ENCODE data around the gene KCNQ1.

Gene KCNQ1

GRCh38 chr11:2539371-2540222, 94.8 kb downstream of the KCNQ1 start:
- no peak for DNase-seq

GRCh38 chr11:2540223-2540991, 95.6 kb downstream of the KCNQ1 start:
- no peak for DNase-seq

GRCh38 chr11:2540992-2541680, 96.3 kb downstream of the KCNQ1 start:
- DNase-seq = no peak

- no peak for DNase-seq
These were observed 97.1 kb downstream of the KCNQ1 start for GRCh38 chr11:2541881-2542361.

- no peak for DNase-seq
These were observed 97.6 kb downstream of the KCNQ1 start for GRCh38 chr11:2542406-2542805.

GRCh38 chr11:2547806-2548205, 103.0 kb downstream of the KCNQ1 start:
- no peak for DNase-seq

- no peak for DNase-seq
These were observed 103.8 kb downstream of the KCNQ1 start for GRCh38 chr11:2548596-2548995.

- DNase-seq = no peak
These were observed 104.3 kb downstream of the KCNQ1 start for GRCh38 chr11:2549080-2549479.

- no peak for DNase-seq
These were observed 104.7 kb downstream of the KCNQ1 start for GRCh38 chr11:2549491-2549875.

GRCh38 chr11:2549876-2550605, 105.2 kb downstream of the KCNQ1 start:
- no peak for DNase-seq

- DNase-seq = no peak
These were observed 105.8 kb downstream of the KCNQ1 start for GRCh38 chr11:2550606-2550970.

GRCh38 chr11:2551131-2551530, 106.3 kb downstream of the KCNQ1 start:
- no peak for DNase-seq

- no peak for DNase-seq
These were observed 107.4 kb downstream of the KCNQ1 start for GRCh38 chr11:2552210-2552609.

GRCh38 chr11:2553198-2553597, 108.4 kb downstream of the KCNQ1 start:
- DNase-seq = no peak

GRCh38 chr11:2553886-2554285, 109.1 kb downstream of the KCNQ1 start:
- no peak for DNase-seq

- no peak for DNase-seq
These were observed 109.8 kb downstream of the KCNQ1 start for GRCh38 chr11:2554338-2555207.

GRCh38 chr11:2555336-2555735, 110.5 kb downstream of the KCNQ1 start:
- no peak for DNase-seq

GRCh38 chr11:2555891-2556290, 111.1 kb downstream of the KCNQ1 start:
- no peak for DNase-seq

GRCh38 chr11:2557381-2557780, 112.6 kb downstream of the KCNQ1 start:
- DNase-seq = no peak

GRCh38 chr11:2558397-2558796, 113.6 kb downstream of the KCNQ1 start:
- no peak for DNase-seq

GRCh38 chr11:2558861-2559526, 114.2 kb downstream of the KCNQ1 start:
- DNase-seq = no peak

Data from hematopoietic multipotent progenitor cell treated with erythropoietin and hydrocortisone succinate and interleukin-3 and kit ligand, for 8 days (in vitro differentiated cells).